Lower lobe of right lung (tissue), 2 donors: ENCODE data around the gene CTU2. TPM values are rescaled to one million over a fixed set of nuclear protein-coding genes. Genes with fewer than 3 reads are reported as not detected.

Source experiments
- ATAC-seq, 2 donors: fragments of 200-7000 bp; cut with Tn5 transposase; one replicate each; pipeline ENCODE4 v1.9.1; 2020 to 2022; ENCODE audit warnings: mild to moderate bottlenecking in 2 of 2, moderate library complexity in 2 of 2
- DNase-seq: peaks from one replicate; pipeline ENCODE4 v3.0.0-alpha.2; 2020
- H3K27ac ChIP-seq: fragments of 200-600 bp; one replicate; pipeline ENCODE4 v1.8.0; 2022
- H3K27me3 ChIP-seq: fragments of 200-600 bp; one replicate; pipeline ENCODE4 v1.8.0; 2022; ENCODE audit warnings: low read depth
- H3K36me3 ChIP-seq: fragments of 200-600 bp; one replicate; pipeline ENCODE4 v1.8.0; 2022; ENCODE audit warnings: mild to moderate bottlenecking
- H3K4me1 ChIP-seq: fragments of 200-600 bp; one replicate; pipeline ENCODE4 v1.8.0; 2022
- H3K4me3 ChIP-seq: fragments of 200-600 bp; one replicate; pipeline ENCODE4 v1.8.0; 2022; ENCODE audit warnings: mild to moderate bottlenecking
- H3K9me3 ChIP-seq: fragments of 200-600 bp; one replicate; pipeline ENCODE4 v1.8.0; 2022
- intact Hi-C: fragments of 100-400 bp; cut with DNase I; formaldehyde crosslinking; loops from one replicate; pipeline ENCODE4 v1.11.0; 2022
- total RNA-seq: library from RNA; stranded (reverse); fragmentation: NEBNext Ultra II Directional; extraction: Animal tissue kit (Norgen Biotek cat#: 25700); gene quantifications from one replicate; pipeline ENCODE4 v1.2.1, GENCODE V29; 2021
- TF ChIP-seq, protein P1 (sequence below): fragments of 200-600 bp; IDR thresholded peaks from one replicate; pipeline ENCODE4 v1.8.0; 2022; ENCODE audit warnings: antibody characterized with exemption, mild to moderate bottlenecking
- donor health status: DM: no; HTN: yes; CAD: no; lungs with severe emphysema.

Gene CTU2
- total RNA-seq, 1 donor from 2014 or later = 14.5 TPM

- ATAC-seq (no peak), DNase-seq (no peak)
- no peak overlapping the region for H3K4me3 ChIP-seq
- H3K27me3 ChIP-seq = no peaks in the 10 kb centered on the region
- peaks cover 77% of the 10 kb centered on the region for H3K4me1 ChIP-seq
- peak overlapping the region; percentile 51 for H3K27ac ChIP-seq
- intact Hi-C loops = no loop called here
- H3K36me3 ChIP-seq = peaks cover 14% of the 10 kb centered on the region
- no peaks in the 10 kb centered on the region for H3K9me3 ChIP-seq
- TF ChIP-seq, protein P1, sequence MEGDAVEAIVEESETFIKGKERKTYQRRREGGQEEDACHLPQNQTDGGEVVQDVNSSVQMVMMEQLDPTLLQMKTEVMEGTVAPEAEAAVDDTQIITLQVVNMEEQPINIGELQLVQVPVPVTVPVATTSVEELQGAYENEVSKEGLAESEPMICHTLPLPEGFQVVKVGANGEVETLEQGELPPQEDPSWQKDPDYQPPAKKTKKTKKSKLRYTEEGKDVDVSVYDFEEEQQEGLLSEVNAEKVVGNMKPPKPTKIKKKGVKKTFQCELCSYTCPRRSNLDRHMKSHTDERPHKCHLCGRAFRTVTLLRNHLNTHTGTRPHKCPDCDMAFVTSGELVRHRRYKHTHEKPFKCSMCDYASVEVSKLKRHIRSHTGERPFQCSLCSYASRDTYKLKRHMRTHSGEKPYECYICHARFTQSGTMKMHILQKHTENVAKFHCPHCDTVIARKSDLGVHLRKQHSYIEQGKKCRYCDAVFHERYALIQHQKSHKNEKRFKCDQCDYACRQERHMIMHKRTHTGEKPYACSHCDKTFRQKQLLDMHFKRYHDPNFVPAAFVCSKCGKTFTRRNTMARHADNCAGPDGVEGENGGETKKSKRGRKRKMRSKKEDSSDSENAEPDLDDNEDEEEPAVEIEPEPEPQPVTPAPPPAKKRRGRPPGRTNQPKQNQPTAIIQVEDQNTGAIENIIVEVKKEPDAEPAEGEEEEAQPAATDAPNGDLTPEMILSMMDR = no peak
These were observed 53.7 kb downstream of the CTU2 start for GRCh38 chr16:88759976-88760350.

GRCh38 chr16:88760424-88761142 lies 54.3 kb downstream of the CTU2 start:
- TF ChIP-seq, protein P1 = no peak
- ATAC-seq = no peak
- Histone ChIP-seq H3K36me3 (peaks cover 14% of the 10 kb centered on the region), H3K4me1 (peaks cover 82% of the 10 kb centered on the region), H3K4me3 (no peak overlapping the region), H3K27me3 (no peaks in the 10 kb centered on the region), H3K27ac (peak overlapping the region; percentile 14), H3K9me3 (no peaks in the 10 kb centered on the region)
- no peak for DNase-seq
- intact Hi-C loops = no loop called here

- Histone ChIP-seq H3K4me3 (no peak overlapping the region), H3K36me3 (peaks cover 17% of the 10 kb centered on the region), H3K9me3 (no peaks in the 10 kb centered on the region), H3K27me3 (no peaks in the 10 kb centered on the region), H3K27ac (peak overlapping the region; percentile 18), H3K4me1 (peaks cover 77% of the 10 kb centered on the region)
- intact Hi-C loops = no loop called here
- ATAC-seq = no peak
- DNase-seq = no peak
- TF ChIP-seq, protein P1 = no peak
These were observed 54.8 kb downstream of the CTU2 start for GRCh38 chr16:88761143-88761534.

GRCh38 chr16:88761830-88762229 lies 55.5 kb downstream of the CTU2 start:
- peak overlapping the region; percentile 53 for H3K27ac ChIP-seq
- peaks cover 20% of the 10 kb centered on the region for H3K36me3 ChIP-seq
- TF ChIP-seq, protein P1 = no peak
- peak; percentile 3 to 6 for ATAC-seq
- H3K4me3 ChIP-seq = no peak overlapping the region
- DNase-seq = no peak
- intact Hi-C loops = no loop called here
- H3K27me3 ChIP-seq = no peaks in the 10 kb centered on the region
- H3K4me1 ChIP-seq = peaks cover 77% of the 10 kb centered on the region
- no peaks in the 10 kb centered on the region for H3K9me3 ChIP-seq

DNA sequence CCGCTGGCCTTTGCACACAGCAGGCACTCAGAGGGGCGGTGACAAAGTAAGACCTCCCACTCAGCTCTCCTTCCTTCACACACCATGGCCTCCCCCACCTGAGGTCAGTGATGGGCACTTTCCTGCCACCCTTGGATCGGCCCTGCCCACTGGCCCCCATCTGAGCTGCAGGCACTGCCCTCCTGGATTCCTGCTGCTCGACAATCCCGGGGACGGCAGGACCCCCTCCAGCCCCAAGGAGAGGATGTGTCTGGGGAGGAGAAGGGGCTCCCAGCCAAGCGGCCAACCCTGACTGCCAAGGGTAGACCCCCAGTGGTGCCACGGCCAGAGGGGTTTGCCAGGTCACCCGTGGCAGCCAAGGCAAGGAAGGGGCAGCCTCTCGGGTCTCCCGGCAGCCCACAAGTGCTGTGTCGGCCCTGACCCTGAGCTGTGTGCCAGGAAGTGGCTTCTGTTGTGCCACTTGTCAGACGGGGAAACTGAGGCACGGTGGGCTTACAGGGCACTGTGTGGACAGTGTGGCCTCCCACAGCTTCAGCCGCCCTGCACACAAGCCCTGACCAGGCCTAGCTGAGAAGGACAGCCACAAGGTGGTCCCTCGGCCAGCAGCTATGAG lies 56.1 kb downstream of the CTU2 start:
- Histone ChIP-seq H3K9me3 (no peaks in the 10 kb centered on the region), H3K27ac (peak overlapping the region; percentile 53), H3K27me3 (no peaks in the 10 kb centered on the region), H3K36me3 (peaks cover 20% of the 10 kb centered on the region), H3K4me1 (peaks cover 83% of the 10 kb centered on the region), H3K4me3 (no peak overlapping the region)
- TF ChIP-seq, protein P1 = no peak
- no peak for ATAC-seq
- no peak for DNase-seq
- intact Hi-C loops = no loop called here
